HG03442 (cell line): Measurements from ENCODE around the gene CAPNS2.
"Not testable (repeated sequence)": the region's sequence is repeated elsewhere in the genome, so short reads cannot be mapped to it uniquely, and the experiment has no call there.

ENCODE experiments used
- ATAC-seq: cut with Tn5 transposase; IDR thresholded peaks from one replicate; pipeline ENCODE4 v1.9.1; 2021; ENCODE audit warnings: mild to moderate bottlenecking, moderate library complexity; ENCODE audit not compliant: unreplicated experiment

Gene CAPNS2

GRCh38 chr16:55567382-55567781 is 898 bp downstream of the CAPNS2 start:
- ATAC-seq: no peak

DNA sequence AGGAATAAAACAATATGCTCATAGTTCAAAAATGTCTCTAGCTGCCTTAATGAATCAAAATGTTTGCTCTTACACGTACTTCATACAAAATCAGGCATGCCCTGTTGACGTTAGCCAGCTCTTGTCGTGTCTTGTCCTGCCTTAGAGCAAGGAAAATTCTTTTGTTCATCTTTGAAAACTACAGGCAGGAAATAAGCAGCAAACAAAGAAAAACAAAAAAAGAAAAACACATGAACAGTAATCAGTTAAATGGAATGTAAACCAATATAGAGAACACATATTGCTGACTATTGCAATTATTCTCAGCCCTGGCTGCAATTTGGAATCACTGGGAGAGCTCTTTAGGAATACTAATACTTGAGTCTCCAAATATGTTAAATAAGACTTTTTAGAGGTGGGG is 1.7 kb downstream of the CAPNS2 start:
- ATAC-seq: no peak

DNA sequence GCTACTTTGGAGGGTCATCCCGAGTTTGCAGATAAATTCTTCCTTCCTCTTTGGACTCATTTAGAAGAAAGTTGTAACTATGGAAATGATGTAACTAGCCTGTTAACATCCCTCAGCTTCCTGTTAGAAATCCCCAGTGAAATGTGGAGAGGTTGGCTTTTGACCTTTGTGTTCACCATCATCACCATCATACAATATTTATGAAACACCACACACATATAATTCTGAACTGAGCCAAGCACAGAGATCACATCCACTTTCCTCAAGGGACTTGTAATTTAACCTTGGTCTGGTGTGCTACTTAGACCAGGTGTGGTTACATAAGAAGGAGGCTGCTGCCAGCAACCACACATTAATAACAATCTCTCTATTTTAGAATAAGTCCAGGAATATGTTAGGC is 2.5 kb downstream of the CAPNS2 start:
- ATAC-seq: no peak

- no peak for ATAC-seq
Observed at GRCh38 chr16:55570159-55570558, 3.7 kb downstream of the CAPNS2 start.

- ATAC-seq: no peak
Observed at GRCh38 chr16:55571191-55571897, 4.9 kb downstream of the CAPNS2 start.

- ATAC-seq: no peak
Observed at GRCh38 chr16:55572439-55572838, 6.0 kb downstream of the CAPNS2 start.

DNA sequence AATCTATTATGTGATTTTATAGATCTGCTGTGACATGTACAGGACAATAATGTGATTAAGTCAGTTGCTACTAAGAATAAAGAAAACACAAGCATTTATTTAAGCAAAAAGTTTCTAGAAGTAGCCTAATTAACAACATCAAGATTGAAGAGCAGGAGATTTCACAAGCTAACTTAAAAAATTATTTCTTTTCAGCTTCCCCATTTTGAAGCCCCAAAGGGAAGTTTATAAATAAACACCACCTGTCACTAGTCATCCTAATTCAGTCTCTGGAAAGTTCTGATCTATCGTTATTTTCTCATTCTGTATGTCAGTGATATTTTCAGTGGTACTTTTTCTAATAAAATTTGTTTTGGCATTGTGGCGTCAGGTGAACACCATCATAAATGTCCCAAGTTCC is 8.3 kb downstream of the CAPNS2 start:
- ATAC-seq: no peak

DNA sequence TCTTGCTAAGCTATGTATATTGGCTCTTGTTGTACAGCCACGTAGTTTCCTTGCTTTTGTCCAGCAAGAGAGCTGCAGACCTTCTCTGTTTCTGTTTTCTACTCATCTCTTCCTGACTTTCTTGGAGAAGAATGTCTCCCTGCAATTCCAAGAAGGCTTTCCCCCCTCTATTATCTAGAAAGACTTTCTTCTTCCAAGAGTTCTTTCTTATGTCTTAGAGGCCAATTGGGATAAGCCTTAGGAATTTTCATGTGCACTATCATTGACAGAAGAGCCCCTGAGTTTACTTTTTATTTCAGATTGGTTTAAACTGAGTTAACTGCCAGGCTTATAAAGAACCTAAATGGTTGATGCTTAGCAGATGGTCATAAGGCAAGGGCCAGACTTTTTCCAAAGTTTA is 9.0 kb downstream of the CAPNS2 start:
- no peak for ATAC-seq

- no peak for ATAC-seq
Observed at GRCh38 chr16:55576384-55576783, 9.9 kb downstream of the CAPNS2 start.

DNA sequence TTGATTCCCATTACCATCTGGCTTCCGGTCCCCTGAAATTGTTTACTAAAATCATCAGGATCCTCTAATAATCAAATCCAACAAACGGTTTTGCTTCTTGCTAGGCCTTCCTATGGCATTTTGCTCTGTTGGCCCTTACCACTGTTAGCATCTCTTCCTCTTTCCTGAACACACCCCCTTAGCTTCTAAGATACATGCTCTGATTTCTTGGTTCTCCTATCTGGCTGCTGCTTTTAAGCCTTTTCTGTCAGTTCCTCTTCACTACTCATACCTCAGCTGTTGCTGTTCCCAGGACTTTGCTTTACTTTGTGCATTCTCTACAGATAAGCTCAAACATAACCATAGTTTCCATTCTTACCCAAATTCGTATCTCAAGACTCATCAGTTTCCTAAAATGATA is 11.4 kb downstream of the CAPNS2 start:
- no peak for ATAC-seq

DNA sequence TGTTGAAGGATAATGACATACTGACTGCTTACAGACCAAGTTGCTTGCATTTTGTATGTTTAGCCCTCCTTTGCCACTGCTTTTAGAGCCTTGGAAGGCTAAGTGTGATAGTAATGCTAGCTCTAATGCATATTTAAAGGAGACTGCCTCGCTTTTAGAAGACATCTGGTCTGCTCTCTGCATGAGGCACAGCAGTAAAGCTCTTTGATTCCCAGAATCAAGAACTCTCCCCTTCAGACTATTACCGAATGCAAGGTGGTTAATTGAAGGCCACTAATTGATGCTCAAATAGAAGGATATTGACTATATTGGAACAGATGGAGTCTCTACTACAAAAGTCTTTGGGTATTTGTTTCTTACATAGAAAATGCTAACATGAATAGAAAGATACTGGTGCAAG is 19.1 kb downstream of the CAPNS2 start:
- ATAC-seq: no peak

DNA sequence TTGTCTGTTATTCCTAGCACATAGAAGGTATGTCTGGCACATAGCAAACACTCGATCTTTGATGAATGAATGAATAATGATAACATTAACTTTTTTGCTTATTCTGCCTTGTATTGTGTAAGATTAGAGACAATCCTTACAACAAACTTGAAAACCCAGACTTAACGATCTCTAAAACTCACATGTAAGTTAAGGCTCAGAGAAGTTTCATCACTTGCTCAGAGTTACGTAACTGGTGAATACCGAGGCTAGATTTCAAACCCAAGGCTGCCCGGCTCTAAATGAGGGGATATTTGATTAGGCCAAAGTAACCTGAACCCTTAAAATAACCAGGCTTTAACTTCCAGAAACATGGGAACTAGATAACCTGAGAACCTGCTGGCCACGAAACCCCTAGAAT is 22.3 kb downstream of the CAPNS2 start:
- no peak for ATAC-seq

DNA sequence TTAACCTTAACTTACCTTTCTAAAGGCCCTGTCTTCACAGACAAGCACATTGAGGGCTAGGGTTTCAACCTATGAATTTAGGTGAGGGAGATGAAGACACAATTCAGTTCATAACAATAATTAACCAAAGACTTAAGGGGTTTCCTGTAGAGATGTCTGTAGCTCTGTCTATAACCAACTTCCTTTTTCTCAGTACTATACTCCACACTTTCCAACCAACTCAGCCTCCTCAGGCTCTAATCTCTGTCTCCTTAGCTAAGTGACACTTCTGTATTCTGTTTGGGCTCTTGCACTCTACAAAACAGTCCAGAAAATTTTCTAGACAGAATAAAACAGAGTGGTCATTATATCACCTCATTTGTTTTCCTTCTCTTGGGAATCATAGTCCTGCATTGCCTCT is 25.8 kb downstream of the CAPNS2 start:
- ATAC-seq: no peak

DNA sequence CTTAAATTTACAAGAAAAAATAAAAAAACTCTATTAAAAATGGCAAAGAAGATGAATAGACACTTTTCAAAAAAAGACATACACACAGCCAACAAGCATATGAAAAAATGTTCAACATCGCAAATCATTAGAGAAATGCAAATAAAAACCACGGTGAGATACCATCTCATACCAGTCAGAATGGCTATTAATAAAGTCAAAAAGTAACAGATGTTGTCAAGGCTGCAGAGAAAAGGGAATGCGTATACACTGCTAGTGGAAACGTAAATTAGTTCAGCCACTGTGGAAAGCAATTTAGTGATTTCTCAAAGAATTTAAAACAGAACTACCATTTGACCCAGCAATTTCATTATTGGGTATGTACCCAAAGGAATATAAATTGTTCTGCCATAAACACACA is 31.4 kb downstream of the CAPNS2 start:
- ATAC-seq: no peak

GRCh38 chr16:55605754-55606336 is 39.4 kb downstream of the CAPNS2 start:
- ATAC-seq: no peak

DNA sequence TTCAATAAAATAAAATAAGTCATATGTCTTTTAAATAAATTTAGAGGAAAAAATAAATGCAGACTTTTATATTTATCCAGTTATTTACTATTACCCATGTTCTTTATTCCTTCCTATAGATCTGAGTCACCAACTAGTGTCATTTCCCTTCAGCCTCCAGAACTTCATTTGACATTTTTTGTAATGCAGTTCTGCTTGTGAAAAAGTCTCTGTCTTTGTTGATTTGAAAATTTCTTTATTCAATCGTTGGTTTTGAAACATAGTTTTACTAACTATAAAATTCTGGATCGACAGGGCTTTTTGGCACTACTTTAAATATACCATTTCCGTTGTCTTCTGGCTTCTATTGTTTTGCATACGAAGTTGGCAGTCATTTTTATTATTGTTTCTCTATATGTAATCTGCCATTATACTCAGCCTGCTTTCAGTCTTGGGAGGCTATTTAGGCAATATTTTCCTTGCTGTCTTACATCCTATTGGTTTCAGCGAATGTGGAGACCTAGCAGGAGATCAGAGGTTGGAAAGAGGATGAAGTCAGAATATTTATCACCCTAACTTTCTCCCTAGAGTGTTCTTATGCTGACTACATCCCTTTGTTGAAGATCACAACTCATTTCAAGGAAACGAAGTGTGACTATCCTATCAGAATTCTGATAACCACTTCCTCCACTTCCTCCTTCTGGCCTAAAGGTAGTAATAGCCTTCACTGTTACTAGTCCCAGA is 47.3 kb downstream of the CAPNS2 start:
- ATAC-seq: no peak

- no peak for ATAC-seq
Observed at GRCh38 chr16:55615071-55615470, 48.6 kb downstream of the CAPNS2 start.

DNA sequence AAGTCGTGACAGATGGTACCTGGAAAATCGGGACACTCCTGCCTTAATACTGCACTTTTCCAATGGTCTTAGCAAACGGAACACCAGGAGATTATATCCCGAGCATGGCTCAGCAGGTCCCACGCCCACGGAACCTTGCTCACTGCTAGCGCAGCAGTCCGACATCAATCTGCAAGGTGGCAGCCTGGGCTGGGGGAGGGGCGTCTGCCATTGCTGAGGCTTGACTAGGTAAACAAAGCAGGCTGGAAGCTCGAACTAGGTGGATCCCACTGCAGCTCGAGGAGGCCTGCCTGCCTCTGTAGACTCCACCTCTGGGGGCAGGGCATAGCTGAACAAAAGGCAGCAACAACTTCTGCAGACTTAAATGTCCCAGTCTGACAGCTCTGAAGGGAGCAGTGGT is 49.2 kb downstream of the CAPNS2 start:
- not testable (repeated sequence) for ATAC-seq
